ENCODE data around the gene LBH.

The LBH gene

GRCh38 chr2:30277582-30277981, 46.2 kb downstream of the LBH start:
- DNase-seq (ENCODE audit: low spot score): no peak

- DNase-seq (ENCODE audit: low spot score): no peak
These were observed 47.1 kb downstream of the LBH start for GRCh38 chr2:30278419-30278818.

GRCh38 chr2:30280596-30281434, 49.5 kb downstream of the LBH start:
- no peak for DNase-seq (ENCODE audit: low spot score)

DNA sequence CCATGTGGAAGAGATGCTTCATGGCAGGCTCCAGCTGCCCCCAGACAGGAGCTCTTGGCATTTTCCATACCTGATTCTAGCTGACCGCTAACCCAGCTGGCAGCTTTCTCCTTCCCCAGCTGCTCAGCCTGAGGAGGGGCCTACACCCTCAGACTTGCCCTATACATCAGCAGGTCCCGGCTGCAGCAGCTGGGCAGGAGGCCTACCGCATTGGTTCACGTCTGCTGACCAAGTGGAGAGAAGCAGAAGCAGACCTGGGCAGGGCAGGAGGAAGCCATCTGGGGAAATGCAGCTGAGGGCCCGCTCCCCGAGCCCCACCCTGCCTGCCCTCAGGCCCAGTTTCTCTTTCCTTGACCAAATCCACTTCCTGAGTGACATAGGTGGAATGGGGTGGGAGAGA, 50.7 kb downstream of the LBH start:
- DNase-seq (ENCODE audit: low spot score): no peak

GRCh38 chr2:30282721-30283120, 51.4 kb downstream of the LBH start:
- no peak for DNase-seq (ENCODE audit: low spot score)

DNA sequence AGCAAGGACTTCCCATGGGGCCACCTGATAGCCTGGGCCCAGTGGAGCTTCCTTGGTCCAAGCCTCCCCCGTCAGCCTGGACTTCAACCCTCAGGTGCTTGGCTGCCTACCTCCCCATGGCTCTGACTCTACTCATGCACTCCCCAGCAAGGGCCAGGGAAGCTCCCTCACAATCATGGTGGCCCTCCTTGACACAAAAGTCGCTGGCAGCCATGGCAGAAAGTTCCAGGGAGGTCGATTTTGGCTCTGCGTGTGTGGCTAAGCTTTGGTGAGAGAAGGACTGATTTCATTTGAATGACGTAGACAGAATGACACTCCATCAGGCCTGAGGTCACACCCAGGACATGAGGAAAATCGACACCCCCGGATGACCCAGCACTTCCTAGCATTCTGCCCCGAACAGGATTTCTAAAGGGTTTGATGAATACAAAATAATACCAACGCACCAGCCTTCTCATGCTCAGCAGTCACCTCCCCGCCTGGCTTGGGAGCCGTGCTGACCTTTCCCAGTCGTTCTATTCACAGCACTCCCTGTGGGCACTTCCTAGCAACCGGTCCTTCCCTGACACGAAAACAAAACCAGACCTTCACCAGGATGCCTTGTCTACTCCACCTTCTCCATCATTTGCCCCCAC, 52.7 kb downstream of the LBH start:
- DNase-seq (ENCODE audit: low spot score): no peak

DNA sequence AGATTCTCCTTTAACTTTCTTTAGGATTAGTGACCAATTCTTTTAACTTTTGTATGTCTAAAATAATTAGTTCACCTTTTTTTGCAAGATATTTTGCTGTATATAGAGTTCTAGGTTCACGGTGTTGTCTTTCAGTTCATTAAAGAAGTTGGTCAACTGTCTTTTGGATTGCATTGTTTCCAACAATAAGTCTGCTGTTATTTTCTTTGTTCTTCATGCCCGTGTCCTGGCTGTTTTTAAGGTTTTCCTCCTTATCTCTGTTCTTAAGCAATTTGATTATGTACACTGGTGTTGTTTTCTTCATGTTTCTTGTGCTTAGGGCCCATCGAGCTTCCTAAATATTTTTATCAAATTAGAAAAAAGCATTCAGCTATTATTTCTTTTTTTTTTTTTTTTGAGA, 54.4 kb downstream of the LBH start:
- no peak for DNase-seq (ENCODE audit: low spot score)

GRCh38 chr2:30287190-30287840, 56.0 kb downstream of the LBH start:
- DNase-seq (ENCODE audit: low spot score): no peak

DNA sequence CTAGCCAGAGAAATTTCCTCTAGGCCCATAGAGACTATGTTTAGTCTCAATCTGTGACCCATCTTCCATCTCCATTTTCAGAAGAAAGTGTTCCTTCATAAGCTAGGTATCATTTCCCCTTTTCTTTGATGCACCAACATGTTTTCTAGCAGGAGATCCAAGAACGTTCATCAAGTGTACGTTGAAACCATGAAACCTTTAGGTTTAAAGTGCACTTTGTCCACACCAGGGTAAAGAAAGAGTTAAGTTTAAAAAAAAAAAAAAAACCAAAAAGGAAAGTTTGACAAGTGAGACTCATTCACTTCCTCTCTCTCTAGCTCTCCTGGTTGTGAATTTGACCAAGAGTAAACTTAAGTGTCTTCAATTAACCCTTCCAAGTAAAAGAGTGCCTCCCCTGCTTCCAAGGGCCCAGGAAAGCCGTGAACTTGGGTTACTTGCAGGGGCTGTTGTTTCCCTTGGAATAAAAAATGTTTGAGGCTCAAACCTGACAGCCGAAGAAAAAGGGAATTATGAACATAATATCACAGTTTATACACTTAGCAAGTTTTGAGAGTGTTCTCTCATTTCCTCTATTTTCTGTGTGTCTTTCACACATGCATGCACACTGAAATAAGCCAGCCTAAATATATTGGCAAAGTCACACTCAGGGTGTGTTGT, 56.7 kb downstream of the LBH start:
- DNase-seq (ENCODE audit: low spot score): no peak

GRCh38 chr2:30288561-30288960, 57.2 kb downstream of the LBH start:
- DNase-seq (ENCODE audit: low spot score): no peak

GRCh38 chr2:30293303-30293921, 62.1 kb downstream of the LBH start:
- peak; percentile 48 for DNase-seq (ENCODE audit: low spot score)

GRCh38 chr2:30294133-30294532, 62.8 kb downstream of the LBH start:
- DNase-seq (ENCODE audit: low spot score): no peak

- no peak for DNase-seq (ENCODE audit: low spot score)
These were observed 65.2 kb downstream of the LBH start for GRCh38 chr2:30296496-30296895.

GRCh38 chr2:30298302-30298701, 67.0 kb downstream of the LBH start:
- DNase-seq (ENCODE audit: low spot score): no peak

DNA sequence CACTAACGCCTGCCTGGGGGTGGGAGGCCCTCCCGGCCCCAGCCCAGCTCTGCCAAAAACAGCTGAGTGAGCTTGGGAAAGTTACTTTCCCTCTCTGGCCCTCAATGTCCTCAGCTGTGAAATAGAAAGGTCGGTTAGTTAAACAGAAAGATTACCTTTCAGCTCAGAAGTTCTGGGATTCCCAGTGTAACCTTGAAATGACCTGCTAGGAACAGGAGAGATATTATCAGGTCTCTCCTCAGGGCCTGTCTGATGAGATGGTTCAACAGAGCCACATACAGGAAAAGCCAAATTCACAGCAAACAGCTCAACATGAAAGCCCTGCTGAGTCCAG, 68.8 kb downstream of the LBH start:
- no peak for DNase-seq (ENCODE audit: low spot score)

DNA sequence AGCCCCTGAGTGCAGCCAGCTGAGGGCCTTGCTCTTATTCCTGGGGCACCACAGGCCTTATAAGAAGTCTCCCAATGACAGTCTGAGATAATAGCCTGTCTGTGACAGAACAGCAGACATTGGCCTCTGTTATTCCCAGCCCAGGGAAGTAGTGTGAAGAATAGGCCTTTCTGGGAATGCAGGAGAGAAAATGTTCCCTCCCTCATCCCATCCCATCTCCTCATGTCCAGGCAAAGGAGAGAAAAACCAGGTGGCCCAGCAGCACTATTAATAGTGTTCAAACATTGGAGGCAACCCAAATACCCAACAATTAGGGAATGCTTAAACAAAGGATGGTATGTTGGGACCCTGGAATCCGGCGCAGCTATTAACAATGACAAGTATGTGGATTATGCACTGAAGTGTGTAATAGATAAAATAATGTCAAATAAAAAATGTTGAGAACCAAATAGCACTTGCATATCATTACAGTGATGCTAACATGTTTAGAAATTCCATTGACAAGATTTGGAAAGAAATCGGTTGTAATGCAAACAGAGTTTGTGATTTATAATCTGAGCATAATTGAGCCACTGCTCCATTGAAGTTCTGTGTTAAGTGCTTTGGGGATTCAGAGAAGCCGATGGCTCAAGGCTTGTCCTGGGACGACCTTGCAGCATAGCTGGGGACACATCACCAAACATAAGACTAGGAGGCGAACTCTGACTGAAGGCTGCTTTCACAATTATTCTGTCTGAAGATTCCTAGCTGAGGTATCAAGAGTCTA, 69.3 kb downstream of the LBH start:
- peak; percentile 84 for DNase-seq (ENCODE audit: low spot score)

- peak; percentile 50 for DNase-seq (ENCODE audit: low spot score)
These were observed 70.2 kb downstream of the LBH start for GRCh38 chr2:30301551-30301950.

GRCh38 chr2:30302566-30302965, 71.2 kb downstream of the LBH start:
- DNase-seq (ENCODE audit: low spot score): no peak

DNA sequence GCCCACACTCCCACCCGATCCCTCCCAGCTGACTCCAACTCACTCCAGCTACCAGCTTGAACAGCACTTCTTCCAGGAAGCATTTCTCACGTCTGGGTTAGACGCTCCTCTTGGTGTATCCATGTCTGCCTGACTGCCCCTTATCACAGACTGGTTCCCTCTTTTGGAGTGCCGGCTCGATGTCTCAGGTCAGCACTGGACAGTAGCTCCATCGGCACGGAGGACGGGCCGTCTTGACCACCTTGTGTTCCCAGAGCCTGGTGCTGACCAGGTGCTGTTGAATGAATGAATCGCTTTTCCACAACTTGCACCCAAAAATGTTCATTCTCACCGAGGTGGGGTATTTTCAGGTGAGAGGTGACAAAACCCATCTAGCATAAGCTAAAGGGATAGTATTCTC, 71.8 kb downstream of the LBH start:
- no peak for DNase-seq (ENCODE audit: low spot score)

- DNase-seq (ENCODE audit: low spot score): peak; percentile 54
These were observed 73.9 kb downstream of the LBH start for GRCh38 chr2:30305235-30305634.

- no peak for DNase-seq (ENCODE audit: low spot score)
These were observed 75.2 kb downstream of the LBH start for GRCh38 chr2:30306522-30306921.

- no peak for DNase-seq (ENCODE audit: low spot score)
These were observed 76.9 kb downstream of the LBH start for GRCh38 chr2:30308280-30308679.

Data from hepatic stellate cell (primary cell).